ENCODE results near the gene F7.

F7 gene

GRCh38 chr13:113091891-113092775 lies 13.5 kb upstream of the F7 start:
- H2AFZ ChIP-seq (ENCODE audit: low read depth, low read length) = no peak overlapping the region
- no peaks in the 10 kb centered on the region for H3K9me3 ChIP-seq (ENCODE audit: insufficient read depth, low read length)
- no peaks in the 10 kb centered on the region for H4K20me1 ChIP-seq (ENCODE audit: insufficient read depth, low read length)
- no peak overlapping the region for H3K9ac ChIP-seq (ENCODE audit: low read length)
- TF ChIP-seq EZH2phosphoT487 (IDR thresholded peaks at IDR 0.05; ENCODE audit: low read depth) (no peak), CTCF (IDR thresholded peaks at IDR 0.05; ENCODE audit: low read depth, low read length) (no peak)
- no peak overlapping the region for H3K4me2 ChIP-seq (ENCODE audit: low read length)
- no peaks in the 10 kb centered on the region for H3K27me3 ChIP-seq (ENCODE audit: low read depth, low read length)
- H3K36me3 ChIP-seq (replicated peaks; ENCODE audit: low read depth, low read length) = no peaks in the 10 kb centered on the region
- H3K4me1 ChIP-seq (ENCODE audit: low read length) = no peaks in the 10 kb centered on the region
- H3K4me3 ChIP-seq (ENCODE audit: low read length) = no peak overlapping the region
- H3K79me2 ChIP-seq (ENCODE audit: low read length) = no peaks in the 10 kb centered on the region
- no peak overlapping the region for H3K27ac ChIP-seq (ENCODE audit: low read length)

GRCh38 chr13:113092776-113093579 lies 12.6 kb upstream of the F7 start:
- Histone ChIP-seq H3K9ac (ENCODE audit: low read length) (no peak overlapping the region), H3K9me3 (ENCODE audit: insufficient read depth, low read length) (no peaks in the 10 kb centered on the region), H3K27me3 (ENCODE audit: low read depth, low read length) (no peaks in the 10 kb centered on the region), H3K4me2 (ENCODE audit: low read length) (no peak overlapping the region), H3K27ac (ENCODE audit: low read length) (no peak overlapping the region), H2AFZ (ENCODE audit: low read depth, low read length) (no peak overlapping the region), H4K20me1 (ENCODE audit: insufficient read depth, low read length) (no peaks in the 10 kb centered on the region), H3K36me3 (replicated peaks; ENCODE audit: low read depth, low read length) (no peaks in the 10 kb centered on the region), H3K79me2 (ENCODE audit: low read length) (no peaks in the 10 kb centered on the region), H3K4me1 (ENCODE audit: low read length) (no peaks in the 10 kb centered on the region), H3K4me3 (ENCODE audit: low read length) (no peak overlapping the region)
- no peak for TF ChIP-seq EZH2phosphoT487 (IDR thresholded peaks at IDR 0.05; ENCODE audit: low read depth)
- TF ChIP-seq CTCF (IDR thresholded peaks at IDR 0.05; ENCODE audit: low read depth, low read length) = no peak

- Histone ChIP-seq H3K27ac (ENCODE audit: low read length) (no peak overlapping the region), H3K4me2 (ENCODE audit: low read length) (no peak overlapping the region), H2AFZ (ENCODE audit: low read depth, low read length) (no peak overlapping the region), H3K4me1 (ENCODE audit: low read length) (no peaks in the 10 kb centered on the region), H3K27me3 (ENCODE audit: low read depth, low read length) (no peaks in the 10 kb centered on the region), H3K4me3 (ENCODE audit: low read length) (no peak overlapping the region), H3K79me2 (ENCODE audit: low read length) (no peaks in the 10 kb centered on the region), H3K9me3 (ENCODE audit: insufficient read depth, low read length) (no peaks in the 10 kb centered on the region), H3K36me3 (replicated peaks; ENCODE audit: low read depth, low read length) (no peaks in the 10 kb centered on the region), H4K20me1 (ENCODE audit: insufficient read depth, low read length) (no peaks in the 10 kb centered on the region), H3K9ac (ENCODE audit: low read length) (no peak overlapping the region)
- TF ChIP-seq CTCF (IDR thresholded peaks at IDR 0.05; ENCODE audit: low read depth, low read length) (no peak), EZH2phosphoT487 (IDR thresholded peaks at IDR 0.05; ENCODE audit: low read depth) (no peak)
These were observed 11.8 kb upstream of the F7 start for GRCh38 chr13:113093580-113094409.
